Cardiac muscle cell (in vitro differentiated cells and primary cell): ENCODE data around the gene CPNE5. TPM values are rescaled to one million over a fixed set of nuclear protein-coding genes. Genes with fewer than 3 reads are reported as not detected.
A peak's percentile ranks its signal among the peaks of the same experiment; 100 is the strongest.

Experiments used
- DNase-seq, 2 donors: peaks; one replicate each; pipeline versions ENCODE4 v3.0.0 to v3.0.0-alpha.2; 2010 to 2017; ENCODE audit warnings: low read depth in 1 of 2, low spot score in 1 of 2
- H3K27ac ChIP-seq: fragments of 200-600 bp; sonication (generic); 2 replicates; pipeline ENCODE4 v1.5.1; 2016
- H3K27me3 ChIP-seq: fragments of 200-600 bp; sonication (generic); 2 replicates; pipeline ENCODE4 v1.6.0; 2016; ENCODE audit warnings: control low read depth
- H3K36me3 ChIP-seq: fragments of 200-600 bp; sonication (generic); 2 replicates; pipeline ENCODE4 v1.5.1; 2016; ENCODE audit warnings: control low read depth
- H3K4me1 ChIP-seq: fragments of 200-600 bp; sonication (generic); 2 replicates; pipeline ENCODE4 v1.8.1; 2017; ENCODE audit warnings: low read depth, mild to moderate bottlenecking, mixed run types
- H3K4me3 ChIP-seq: fragments of 200-600 bp; sonication (generic); 2 replicates; pipeline ENCODE4 v1.5.1; 2016; ENCODE audit warnings: mild to moderate bottlenecking
- H3K9me3 ChIP-seq: fragments of 200-600 bp; sonication (generic); 2 replicates; pipeline ENCODE4 v1.5.1; 2017; ENCODE audit warnings: low read depth, mild to moderate bottlenecking, control low read depth
- CTCF ChIP-seq: IDR thresholded peaks from 2 replicates; pipeline ENCODE4 v1.5.1; 2012; ENCODE audit warnings: low read depth, mild to moderate bottlenecking, low read length
- polyA plus RNA-seq: library from polyadenylated mRNA; unstranded; fragments of >200 nt; fragmentation: Nextera tagmentation; extraction: Ambion mirVana; gene quantifications from 2 replicates; pipeline ENCODE4 v1.2.1, GENCODE V29; 2016
- total RNA-seq: library from RNA; depleted of rRNA; stranded (reverse); fragments of >200 nt; gene quantifications from 2 replicates; pipeline ENCODE4 v1.2.3, GENCODE V29; 2016

Gene CPNE5
- total and polyA plus RNA-seq, 2 experiments from 2014 or later, result 51.6 to 52.1 TPM

GRCh38 chr6:36762123-36762522, 77.1 kb downstream of the CPNE5 start:
- H3K4me1 ChIP-seq, result peaks cover 21% of the 10 kb centered on the region
- no peak overlapping the region for H3K27ac ChIP-seq
- no peak for DNase-seq
- no peak for TF ChIP-seq CTCF
- H3K4me3 ChIP-seq, result no peak overlapping the region
- H3K27me3 ChIP-seq, result no peaks in the 10 kb centered on the region
- H3K9me3 ChIP-seq, result no peaks in the 10 kb centered on the region
- no peaks in the 10 kb centered on the region for H3K36me3 ChIP-seq

- H3K9me3 ChIP-seq, result no peaks in the 10 kb centered on the region
- TF ChIP-seq CTCF, result no peak
- DNase-seq, result no peak
- H3K4me3 ChIP-seq, result no peak overlapping the region
- peaks cover 13% of the 10 kb centered on the region for H3K4me1 ChIP-seq
- H3K27me3 ChIP-seq, result no peaks in the 10 kb centered on the region
- H3K36me3 ChIP-seq, result no peaks in the 10 kb centered on the region
- no peak overlapping the region for H3K27ac ChIP-seq
These were observed 78.4 kb downstream of the CPNE5 start for GRCh38 chr6:36760685-36761435.

- Histone ChIP-seq H3K4me3 (no peak overlapping the region), H3K27me3 (no peaks in the 10 kb centered on the region), H3K4me1 (no peaks in the 10 kb centered on the region), H3K9me3 (no peaks in the 10 kb centered on the region), H3K27ac (no peak overlapping the region), H3K36me3 (no peaks in the 10 kb centered on the region)
- TF ChIP-seq CTCF, result peak; percentile 98
- DNase-seq, result peak; percentile 82 to 84
These were observed 80.0 kb downstream of the CPNE5 start for GRCh38 chr6:36759148-36759759.

- TF ChIP-seq CTCF, result no peak
- Histone ChIP-seq H3K4me3 (no peak overlapping the region), H3K27ac (no peak overlapping the region), H3K4me1 (no peaks in the 10 kb centered on the region), H3K36me3 (no peaks in the 10 kb centered on the region), H3K27me3 (no peaks in the 10 kb centered on the region), H3K9me3 (no peaks in the 10 kb centered on the region)
- no peak for DNase-seq
These were observed 80.6 kb downstream of the CPNE5 start for GRCh38 chr6:36758516-36759147.

GRCh38 chr6:36757943-36758508, 81.2 kb downstream of the CPNE5 start:
- no peaks in the 10 kb centered on the region for H3K9me3 ChIP-seq
- H3K36me3 ChIP-seq, result no peaks in the 10 kb centered on the region
- H3K4me1 ChIP-seq, result no peaks in the 10 kb centered on the region
- no peak for DNase-seq
- H3K27me3 ChIP-seq, result no peaks in the 10 kb centered on the region
- no peak for TF ChIP-seq CTCF
- H3K27ac ChIP-seq, result no peak overlapping the region
- no peak overlapping the region for H3K4me3 ChIP-seq
